Measurements from ENCODE around the gene GJC2. TPM values are rescaled to one million over a fixed set of nuclear protein-coding genes. Genes with fewer than 3 reads are reported as not detected.
"Not testable (repeated sequence)": the region's sequence is repeated elsewhere in the genome, so short reads cannot be mapped to it uniquely, and the experiment has no call there.

Gene GJC2
- polyA plus RNA-seq, 3 donors from 2014 or later: not detected

DNA sequence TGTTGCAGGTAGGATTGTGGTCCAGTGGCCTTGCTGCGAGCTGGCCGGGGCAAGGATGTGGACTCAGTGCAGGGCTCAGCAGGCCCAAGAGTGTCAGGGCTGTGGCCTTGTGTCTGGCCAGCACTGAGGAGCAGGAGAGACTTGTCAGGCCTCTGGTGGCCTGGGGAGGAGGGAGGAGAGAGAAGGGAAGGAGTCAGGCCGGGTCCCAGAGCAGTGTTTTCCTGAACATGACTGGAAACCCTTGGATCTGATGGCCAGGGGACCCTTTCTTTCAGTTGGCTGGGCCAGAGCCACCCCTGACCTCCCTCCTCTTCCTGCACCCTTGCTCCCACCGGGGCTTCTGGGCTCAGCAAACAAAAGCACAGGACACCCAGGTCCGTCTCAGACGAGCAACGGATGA lies 20.9 kb downstream of the GJC2 start:
- Mint-ChIP-seq H3K9me3 (no peaks in the 10 kb centered on the region), H3K27ac (peak overlapping the region in 1 of 6 donors; percentile 12)
- DNase-seq: no peak

DNA sequence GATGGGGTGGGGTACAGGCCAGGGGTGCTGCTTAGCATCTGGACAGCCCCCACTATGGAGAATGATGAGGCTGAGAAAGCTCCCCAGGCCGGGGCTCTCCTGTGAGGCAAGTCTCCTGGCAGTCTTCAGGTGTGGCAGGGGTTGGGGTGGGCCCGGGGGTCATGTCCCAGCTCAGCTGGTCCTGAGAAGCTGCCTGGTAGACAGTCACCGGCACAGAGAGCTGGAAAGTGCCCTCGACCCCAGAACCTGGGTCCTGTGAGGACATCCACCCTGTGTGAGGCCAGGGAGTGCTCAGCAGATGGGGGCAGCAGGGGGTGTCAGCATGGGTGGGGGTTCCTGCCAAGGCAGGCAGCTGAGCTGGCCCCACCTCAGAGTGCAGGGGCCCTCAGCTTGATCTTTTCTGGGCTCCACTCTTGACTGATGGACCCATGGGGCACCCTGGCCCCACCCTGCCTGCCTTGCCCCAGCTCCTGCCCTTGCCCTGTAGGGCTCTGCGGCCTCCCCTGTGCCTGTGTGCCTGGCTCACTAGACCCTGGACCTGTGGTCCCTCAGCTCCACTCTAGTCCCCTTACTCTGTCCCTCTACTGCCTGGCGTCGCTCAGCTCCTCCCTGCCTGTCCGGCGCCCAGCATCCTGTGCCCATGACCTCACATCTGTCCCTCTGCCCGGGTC lies 21.6 kb downstream of the GJC2 start:
- no peak for DNase-seq
- H3K27ac Mint-ChIP-seq: no peak overlapping the region

More for the DNA sequence above, 20.9 kb downstream of the GJC2 start:
- Mint-ChIP-seq H3K4me3 (no peak overlapping the region), H3K4me1 (peaks cover 20 to 29% of the 10 kb centered on the region in 2 donors), H3K27me3 (ENCODE audit: low read depth in 3 of 3) (peaks cover 4 to 10% (median 4%) of the 10 kb centered on the region in 3 donors), H3K36me3 (peaks cover 0 to 3% (median 0%) of the 10 kb centered on the region in 3 donors)

DNA sequence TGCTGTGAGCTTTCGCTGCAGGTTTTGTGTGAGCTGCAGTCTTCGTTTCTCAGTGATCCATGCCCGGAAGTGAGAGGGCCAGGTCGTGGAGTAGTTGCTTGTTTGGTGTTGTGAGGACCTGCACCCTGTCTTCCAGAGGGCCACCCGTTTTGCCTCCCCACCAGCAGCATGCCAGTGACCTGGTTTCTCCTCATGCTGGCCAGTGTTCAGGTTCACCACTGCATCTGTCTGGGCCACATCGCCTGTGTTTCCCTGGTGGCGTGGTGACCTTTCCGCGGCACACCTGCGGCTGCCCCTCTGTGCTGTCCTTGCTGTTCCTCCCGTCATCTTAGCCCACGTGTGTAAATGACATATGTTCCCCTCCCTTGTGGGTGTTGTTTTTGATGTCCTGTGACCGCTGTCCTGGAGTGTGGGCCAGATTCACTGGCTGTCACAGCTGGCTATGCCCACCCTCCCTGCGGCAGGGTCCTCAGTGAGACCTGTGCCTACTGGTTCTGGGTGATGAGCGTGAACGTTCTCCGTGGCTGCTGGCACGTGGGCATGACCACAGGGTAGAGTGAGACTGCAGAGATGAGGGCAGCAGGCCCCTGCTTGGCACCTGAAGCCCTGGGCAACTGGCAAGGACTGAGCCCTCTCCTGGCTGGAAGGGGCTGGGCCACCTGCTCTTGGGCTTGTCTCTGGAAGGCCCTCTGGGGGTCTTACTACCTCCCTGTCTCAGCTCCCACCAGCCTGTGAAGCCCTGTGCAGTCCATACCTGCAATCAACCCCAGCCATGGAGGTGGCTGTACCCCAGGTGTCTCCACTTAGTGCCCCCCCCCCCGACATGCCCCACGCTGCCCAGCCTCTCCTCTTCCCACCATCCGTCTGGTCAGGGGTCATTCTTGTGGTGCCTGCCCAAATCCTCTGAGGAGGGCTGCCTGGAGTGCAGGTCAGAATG lies 23.1 kb downstream of the GJC2 start:
- Mint-ChIP-seq H3K4me1 (peaks cover 13 to 20% of the 10 kb centered on the region in 2 donors), H3K36me3 (peaks cover 0 to 5% (median 0%) of the 10 kb centered on the region in 3 donors), H3K4me3 (no peak overlapping the region), H3K27ac (peak overlapping the region in 2 of 6 donors; percentile 5 to 66), H3K9me3 (no peaks in the 10 kb centered on the region), H3K27me3 (ENCODE audit: low read depth in 3 of 3) (peaks cover 2 to 7% (median 2%) of the 10 kb centered on the region in 3 donors)
- DNase-seq: no peak

More for the DNA sequence above, 21.6 kb downstream of the GJC2 start:
- Mint-ChIP-seq H3K4me3 (no peak overlapping the region), H3K36me3 (peaks cover 0 to 3% (median 0%) of the 10 kb centered on the region in 3 donors), H3K4me1 (peaks cover 20 to 29% of the 10 kb centered on the region in 2 donors), H3K27me3 (ENCODE audit: low read depth in 3 of 3) (peaks cover 2 to 7% (median 2%) of the 10 kb centered on the region in 3 donors), H3K9me3 (no peaks in the 10 kb centered on the region)

DNA sequence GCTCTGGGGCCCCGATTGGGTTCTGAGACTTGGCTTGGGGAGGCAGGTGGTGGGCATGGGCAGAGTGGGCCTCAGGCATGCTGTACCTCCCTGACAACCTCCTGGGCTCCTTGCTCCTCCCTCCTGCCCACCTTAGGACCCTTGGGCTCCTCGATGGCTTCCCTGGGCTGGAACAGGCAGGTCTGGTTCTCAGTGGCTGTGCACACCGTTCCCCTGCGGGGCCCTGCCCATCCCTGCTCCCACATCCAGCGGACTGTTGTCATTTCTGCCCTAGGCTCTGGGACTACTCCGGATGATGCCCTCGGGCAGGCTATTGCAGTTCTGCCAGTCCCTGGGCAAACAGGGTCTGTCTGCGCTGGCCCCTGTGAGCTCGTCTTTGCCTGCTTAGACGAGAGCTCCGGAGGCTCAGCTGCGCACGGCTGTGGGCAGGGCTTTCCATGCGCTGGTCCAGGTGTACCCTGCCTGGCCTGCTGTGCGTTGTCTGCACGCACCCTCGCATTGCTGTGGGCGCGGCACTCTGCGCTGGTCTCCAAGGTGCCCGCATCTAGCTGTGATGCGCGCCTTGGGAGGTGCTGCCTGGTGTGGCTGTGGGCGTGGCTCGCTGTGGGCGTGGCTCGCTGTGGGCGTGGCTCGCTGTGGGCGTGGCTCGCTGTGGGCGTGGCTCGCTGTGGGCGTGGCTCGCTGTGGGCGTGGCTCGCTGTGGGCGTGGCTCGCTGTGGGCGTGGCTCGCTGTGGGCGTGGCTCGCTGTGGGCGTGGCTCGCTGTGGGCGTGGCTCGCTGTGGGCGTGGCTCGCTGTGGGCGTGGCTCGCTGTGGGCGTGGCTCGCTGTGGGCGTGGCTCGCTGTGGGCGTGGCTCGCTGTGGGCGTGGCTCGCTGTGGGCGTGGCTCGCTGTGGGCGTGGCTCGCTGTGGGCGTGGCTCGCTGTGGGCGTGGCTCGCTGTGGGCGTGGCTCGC lies 24.1 kb downstream of the GJC2 start:
- H3K4me3 Mint-ChIP-seq, H3K36me3 Mint-ChIP-seq, H3K9me3 Mint-ChIP-seq, H3K27ac Mint-ChIP-seq: not testable (repeated sequence)
- Mint-ChIP-seq H3K27me3 (ENCODE audit: low read depth in 3 of 3) (peaks cover 2 to 12% (median 2%) of the 10 kb centered on the region in 3 donors), H3K4me1 (peaks cover 22 to 27% of the 10 kb centered on the region in 2 donors)
- DNase-seq: peak in 2 of 3 donors; percentile 29 to 52

DNA sequence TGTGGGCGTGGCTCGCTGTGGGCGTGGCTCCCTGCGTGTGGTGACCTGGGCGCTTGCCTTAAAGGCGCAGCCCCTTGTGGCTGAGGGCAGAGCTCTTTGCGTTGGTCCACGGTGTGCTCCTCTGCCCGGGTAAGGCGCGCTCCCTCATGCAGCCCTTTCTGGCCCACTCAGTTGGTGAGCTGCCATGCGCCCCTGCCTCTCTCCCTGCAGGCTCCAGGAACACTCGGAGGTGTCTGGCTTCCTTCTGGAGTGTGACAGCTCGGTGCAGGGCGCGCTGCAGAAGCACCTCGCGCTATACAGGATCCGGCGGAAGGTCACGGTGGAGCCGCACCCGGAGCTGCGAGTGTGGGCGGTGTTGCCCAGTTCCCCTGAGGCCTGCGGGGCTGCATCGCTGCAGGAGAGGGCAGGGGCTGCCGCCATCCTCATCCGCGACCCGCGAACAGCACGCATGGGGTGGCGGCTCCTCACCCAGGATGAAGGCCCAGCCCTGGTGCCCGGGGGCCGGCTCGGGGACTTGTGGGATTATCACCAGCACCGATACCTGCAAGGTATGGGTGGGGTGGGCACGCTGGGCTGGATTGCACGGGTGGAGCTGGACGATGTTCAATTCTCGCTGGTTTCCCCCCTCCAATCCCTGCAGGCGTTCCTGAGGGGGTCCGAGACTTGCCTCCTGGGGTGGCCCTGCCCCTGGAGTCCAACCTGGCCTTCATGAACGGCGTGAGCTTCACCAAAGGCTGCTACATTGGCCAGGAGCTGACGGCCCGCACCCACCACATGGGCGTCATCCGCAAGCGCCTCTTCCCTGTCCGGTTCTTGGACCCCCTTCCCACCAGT lies 25.0 kb downstream of the GJC2 start:
- Mint-ChIP-seq H3K36me3 (peaks cover 0 to 8% (median 3%) of the 10 kb centered on the region in 3 donors), H3K27ac (peak overlapping the region in 2 of 6 donors; percentile 39 to 74)
- DNase-seq: peak; percentile 28 to 65 (median 41)

DNA sequence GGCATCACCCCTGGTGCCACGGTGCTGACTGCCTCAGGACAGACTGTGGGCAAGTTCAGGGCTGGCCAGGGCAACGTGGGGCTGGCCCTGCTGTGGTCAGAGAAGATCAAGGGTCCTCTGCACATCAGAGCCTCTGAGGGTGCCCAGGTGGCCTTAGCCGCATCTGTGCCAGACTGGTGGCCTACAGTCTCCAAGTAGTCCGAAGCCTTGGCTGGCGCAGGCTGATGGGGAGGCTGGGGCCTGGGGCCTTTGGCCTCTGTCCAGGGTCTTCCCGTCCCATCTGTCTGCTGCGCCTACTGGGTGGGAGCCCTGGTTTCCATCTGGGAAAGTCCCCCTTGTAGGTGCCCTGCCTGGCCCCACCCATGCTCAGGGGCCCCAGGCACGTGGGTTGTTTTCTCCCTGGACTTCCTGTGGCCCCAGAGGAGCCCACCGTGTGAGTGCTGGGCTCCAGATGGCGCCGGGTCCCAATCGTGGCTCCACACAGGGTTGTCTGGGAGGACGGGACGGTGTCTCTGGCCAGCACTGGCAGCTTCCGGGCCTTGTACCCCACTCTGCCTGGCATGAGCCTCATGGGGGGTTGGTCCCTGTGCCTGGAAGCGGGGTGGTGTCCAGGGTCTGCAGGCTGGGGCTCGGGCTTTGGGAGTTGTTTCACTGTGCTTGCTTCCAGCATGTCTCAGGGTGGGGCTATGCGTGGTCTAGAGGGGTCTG lies 25.7 kb downstream of the GJC2 start:
- H3K9me3 Mint-ChIP-seq: no peaks in the 10 kb centered on the region
- peaks cover 2 to 20% (median 4%) of the 10 kb centered on the region in 3 donors for H3K27me3 Mint-ChIP-seq (ENCODE audit: low read depth in 3 of 3)
- no peak overlapping the region for H3K4me3 Mint-ChIP-seq
- peaks cover 0 to 8% (median 3%) of the 10 kb centered on the region in 3 donors for H3K36me3 Mint-ChIP-seq
- peaks cover 22 to 35% of the 10 kb centered on the region in 2 donors for H3K4me1 Mint-ChIP-seq
- peak overlapping the region in 2 of 6 donors; percentile 39 to 75 for H3K27ac Mint-ChIP-seq
- no peak for DNase-seq

More for the DNA sequence above, 25.0 kb downstream of the GJC2 start:
- H3K9me3 Mint-ChIP-seq: no peaks in the 10 kb centered on the region
- peaks cover 2 to 16% (median 4%) of the 10 kb centered on the region in 3 donors for H3K27me3 Mint-ChIP-seq (ENCODE audit: low read depth in 3 of 3)
- H3K4me3 Mint-ChIP-seq: no peak overlapping the region
- H3K4me1 Mint-ChIP-seq: peaks cover 22 to 35% of the 10 kb centered on the region in 2 donors

DNA sequence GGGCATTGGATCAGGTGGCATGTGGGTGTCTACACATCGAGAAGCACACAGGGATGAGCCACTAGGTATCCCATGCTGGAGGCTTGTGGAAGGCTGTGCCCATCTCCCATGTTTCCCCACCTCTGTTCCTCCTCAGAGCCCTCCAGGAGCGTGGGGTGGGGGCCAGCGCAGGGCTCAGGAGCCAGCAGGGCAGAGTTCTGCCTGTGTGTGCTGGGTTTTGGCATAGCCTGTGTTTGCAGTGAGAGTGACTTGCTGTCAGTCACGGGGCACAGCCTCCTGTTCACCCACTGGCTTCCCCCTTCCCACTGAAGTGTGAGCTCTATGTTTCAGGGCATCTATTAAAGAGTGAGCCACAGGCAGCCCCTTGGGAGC lies 26.3 kb downstream of the GJC2 start:
- Mint-ChIP-seq H3K27me3 (ENCODE audit: low read depth in 3 of 3) (peaks cover 2 to 20% (median 4%) of the 10 kb centered on the region in 3 donors), H3K36me3 (peaks cover 0 to 8% (median 3%) of the 10 kb centered on the region in 3 donors), H3K4me1 (peaks cover 22 to 35% of the 10 kb centered on the region in 2 donors), H3K4me3 (no peak overlapping the region), H3K9me3 (no peaks in the 10 kb centered on the region), H3K27ac (peak overlapping the region in 1 of 6 donors; percentile 75)
- DNase-seq: no peak

DNA sequence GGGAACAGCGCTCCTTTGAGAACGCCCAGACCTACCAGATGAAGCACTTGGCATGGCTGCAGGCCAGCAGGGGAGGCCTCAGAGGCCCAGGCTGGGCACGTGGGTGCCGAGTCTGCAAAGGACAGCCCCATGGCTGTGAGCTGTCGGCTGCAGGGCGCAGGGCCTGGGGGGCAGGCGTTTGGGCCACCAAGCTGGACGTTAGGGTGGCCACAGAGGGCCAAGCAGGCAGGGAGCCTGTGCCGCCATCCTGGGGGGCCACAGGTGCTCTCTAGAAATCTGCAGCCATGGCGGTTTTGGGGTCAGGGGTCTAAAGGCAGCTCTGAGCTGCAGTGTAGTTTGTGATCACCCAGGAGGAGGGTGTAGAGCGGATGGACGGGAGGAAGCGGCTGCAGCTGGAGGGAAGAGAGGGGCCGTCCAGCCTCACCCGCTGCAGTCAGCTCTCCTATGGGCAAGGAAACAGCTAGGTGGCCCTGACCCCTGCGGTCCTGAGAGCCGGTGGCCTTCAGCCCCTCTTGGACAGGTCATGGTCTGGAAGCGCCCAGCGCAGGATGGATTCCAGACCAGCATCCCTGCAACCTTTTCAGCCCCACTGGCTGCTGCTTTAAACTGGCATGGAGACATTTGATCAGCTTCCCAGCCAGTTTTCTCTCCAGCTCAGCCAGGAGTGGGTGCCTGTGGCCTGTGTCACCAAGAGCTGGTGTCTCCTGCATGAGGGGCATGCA lies 26.9 kb downstream of the GJC2 start:
- Mint-ChIP-seq H3K27me3 (ENCODE audit: low read depth in 3 of 3) (peaks cover 4 to 19% (median 6%) of the 10 kb centered on the region in 3 donors), H3K4me3 (no peak overlapping the region), H3K4me1 (peaks cover 23 to 38% of the 10 kb centered on the region in 2 donors), H3K9me3 (no peaks in the 10 kb centered on the region), H3K36me3 (peaks cover 0 to 8% (median 3%) of the 10 kb centered on the region in 3 donors), H3K27ac (no peak overlapping the region)
- DNase-seq: no peak

DNA sequence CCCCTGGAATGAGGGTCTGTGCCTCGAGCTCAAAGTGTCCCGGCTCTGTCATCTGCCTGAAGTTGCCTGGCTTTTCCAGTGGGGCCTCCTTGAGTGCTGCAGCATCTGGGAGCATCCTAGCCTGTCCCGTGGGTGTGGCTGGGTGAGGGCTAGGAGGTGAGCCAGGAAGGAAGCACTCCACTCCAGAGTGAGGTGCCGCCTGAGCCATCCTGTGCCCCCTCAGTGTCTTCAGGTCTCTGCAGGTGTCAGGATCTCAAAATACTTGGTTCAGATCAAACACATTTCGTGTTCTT lies 27.4 kb downstream of the GJC2 start:
- Mint-ChIP-seq H3K4me3 (no peak overlapping the region), H3K27me3 (ENCODE audit: low read depth in 3 of 3) (peaks cover 9 to 24% (median 10%) of the 10 kb centered on the region in 3 donors), H3K36me3 (peaks cover 0 to 8% (median 3%) of the 10 kb centered on the region in 3 donors), H3K4me1 (peaks cover 25 to 39% of the 10 kb centered on the region in 2 donors), H3K27ac (no peak overlapping the region), H3K9me3 (no peaks in the 10 kb centered on the region)
- DNase-seq: no peak

DNA sequence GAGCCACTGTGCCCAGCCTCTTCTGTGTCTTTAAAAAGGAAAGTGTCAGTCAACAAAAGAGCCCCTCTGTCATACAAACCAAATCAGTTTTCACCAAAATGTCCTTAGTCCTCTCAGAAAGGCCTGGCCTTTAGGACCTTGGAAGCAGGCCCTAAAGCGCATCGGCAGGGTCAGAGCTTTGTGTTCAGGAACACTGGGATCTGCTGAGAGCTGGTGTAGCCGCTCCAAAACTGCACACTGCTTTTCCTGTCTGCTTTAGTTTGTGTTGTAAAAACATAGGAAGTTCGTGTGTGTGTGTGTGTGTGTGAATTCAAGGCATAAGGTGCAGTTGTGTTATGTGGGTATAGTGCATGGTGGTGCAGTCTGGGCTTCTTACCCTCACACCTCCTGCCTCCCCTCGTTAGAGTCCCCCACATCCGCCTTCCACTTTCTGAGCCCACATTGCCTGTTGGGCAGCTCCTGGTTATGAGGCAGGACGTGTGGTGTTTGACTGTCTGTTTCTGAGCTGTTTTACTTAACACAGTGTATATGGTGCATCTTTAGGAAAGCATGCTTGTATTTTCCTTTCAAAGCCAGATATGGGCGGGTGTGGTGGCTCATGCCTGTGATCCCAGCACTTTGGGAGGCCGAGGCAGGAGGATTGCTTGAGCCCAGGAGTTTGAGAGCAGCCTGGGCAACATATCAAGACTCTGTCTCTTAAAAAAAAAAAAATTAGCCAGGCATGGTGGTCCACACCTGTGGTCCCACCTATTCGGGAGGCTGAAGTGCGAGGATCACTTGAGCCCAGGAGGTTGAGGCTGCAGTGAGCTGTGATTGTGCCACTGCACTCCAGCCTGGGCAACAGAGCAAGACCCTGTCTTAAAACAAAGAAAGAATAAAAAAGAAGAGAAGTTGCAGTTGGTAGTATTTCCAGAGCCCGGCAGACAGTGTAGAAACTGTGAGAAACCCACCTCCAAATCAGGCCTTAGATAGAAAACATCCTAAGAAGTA lies 28.3 kb downstream of the GJC2 start:
- H3K4me1 Mint-ChIP-seq: peaks cover 20 to 35% of the 10 kb centered on the region in 2 donors
- peak overlapping the region; percentile 8 to 60 (median 15) for H3K4me3 Mint-ChIP-seq
- DNase-seq: peak in 1 of 3 donors; percentile 38
- no peaks in the 10 kb centered on the region for H3K9me3 Mint-ChIP-seq
- H3K27me3 Mint-ChIP-seq (ENCODE audit: low read depth in 3 of 3): peaks cover 15 to 29% (median 16%) of the 10 kb centered on the region in 3 donors
- peak overlapping the region; percentile 10 to 80 (median 57) for H3K27ac Mint-ChIP-seq
- peaks cover 0 to 5% (median 3%) of the 10 kb centered on the region in 3 donors for H3K36me3 Mint-ChIP-seq
